Lung (tissue), 12 donors: ENCODE data around the gene LSM14A. TPM values are rescaled to one million over a fixed set of nuclear protein-coding genes. Genes with fewer than 3 reads are reported as not detected.
A peak's percentile ranks its signal among the peaks of the same experiment; 100 is the strongest.
"Not testable (repeated sequence)": the region's sequence is repeated elsewhere in the genome, so short reads cannot be mapped to it uniquely, and the experiment has no call there.

Source experiments
- ATAC-seq: fragments of 200-7000 bp; cut with Tn5 transposase; one replicate; pipeline ENCODE4 v1.9.1; 2020; ENCODE audit warnings: moderate number of reproducible peaks; ENCODE audit not compliant: insufficient read depth, low FRiP score
- DNase-seq, 3 donors: peaks; one replicate each; pipeline ENCODE4 v3.0.0-alpha.2; 2013 to 2017
- H3K27ac ChIP-seq, 2 donors: one replicate each; pipeline ENCODE4 v1.5.1; 2013; ENCODE audit warnings: mild to moderate bottlenecking in 2 of 2, moderate library complexity in 2 of 2, control low read depth in 1 of 2, inconsistent platforms in 1 of 2, low read depth in 1 of 2, low read length in 1 of 2
- H3K27me3 ChIP-seq, 3 donors: one replicate each; pipeline ENCODE4 v1.5.1; 2013; ENCODE audit warnings: low read length in 2 of 3; ENCODE audit not compliant: control insufficient read depth in 3 of 3, insufficient read depth in 3 of 3
- H3K36me3 ChIP-seq, 4 donors: one replicate each; pipeline ENCODE4 v1.5.1; 2013; ENCODE audit warnings: low read length in 4 of 4, mild to moderate bottlenecking in 1 of 4, moderate library complexity in 1 of 4; ENCODE audit not compliant: control insufficient read depth in 4 of 4, insufficient read depth in 4 of 4
- H3K4me1 ChIP-seq, 5 donors: one replicate each; pipeline ENCODE4 v1.5.1; 2013; ENCODE audit warnings: low read length in 5 of 5, mild to moderate bottlenecking in 2 of 5, moderate library complexity in 1 of 5; ENCODE audit not compliant: control insufficient read depth in 5 of 5, insufficient read depth in 5 of 5
- H3K4me3 ChIP-seq: one replicate; pipeline ENCODE4 v1.5.1; 2013; ENCODE audit warnings: mild to moderate bottlenecking, control low read depth, moderate library complexity
- H3K9ac ChIP-seq, 2 donors: one replicate each; pipeline ENCODE4 v1.5.1; 2013; ENCODE audit warnings: low read length in 2 of 2, control low read depth in 1 of 2; ENCODE audit not compliant: insufficient read depth in 1 of 2
- H3K9me3 ChIP-seq, 4 donors: one replicate each; pipeline ENCODE4 v1.5.1; 2013; ENCODE audit warnings: low read length in 3 of 4, mild to moderate bottlenecking in 1 of 4, moderate library complexity in 1 of 4; ENCODE audit not compliant: control insufficient read depth in 4 of 4, insufficient read depth in 3 of 4
- CTCF ChIP-seq: IDR thresholded peaks from 2 replicates; pipeline ENCODE4 v1.5.1; 2012; ENCODE audit warnings: mild to moderate bottlenecking; ENCODE audit errors: control extremely low read depth, extremely low read depth
- WGBS, 2 donors: extraction: QIAGEN DNeasy Blood & Tissue Kit; methylation state at CpG; one replicate each; pipeline ENCODE4 v1.1.7; 2013; 5-methylcytosine and 5-hydroxymethylcytosine counted together
- polyA plus RNA-seq, 2 donors: library from polyadenylated mRNA; stranded (reverse); fragments of 200-250 nt; gene quantifications; one replicate each; pipeline ENCODE4 v1.2.1, GENCODE V29; 2013
- total RNA-seq, 2 donors: library from RNA; depleted of rRNA in 1 of 2; stranded (reverse); fragments of >200 nt in 1 of 2; gene quantifications; one replicate each; pipeline ENCODE4 v1.2.1, GENCODE V29; 2014 to 2021
- donor health status: control.
- donor health status: control.
- donor health status: Bipolar disorder and iron deficiency.
- donor health status: healthy.
- donor health status: DM: yes; HTN: yes; CAD: no.

The LSM14A gene
- total and polyA plus RNA-seq, 4 donors, result 52.9 to 153 (median 83.5) TPM

- TF ChIP-seq CTCF, result no peak
- Histone ChIP-seq H3K27ac (no peak overlapping the region), H3K4me3 (no peak overlapping the region), H3K9me3 (no peaks in the 10 kb centered on the region), H3K27me3 (no peaks in the 10 kb centered on the region), H3K36me3 (peaks cover 11 to 33% (median 19%) of the 10 kb centered on the region in 4 donors), H3K4me1 (peaks cover 0 to 1% (median 0%) of the 10 kb centered on the region in 5 donors), H3K9ac (no peak overlapping the region)
- DNase-seq, result no peak
- ATAC-seq, result no peak
- WGBS, 2 donors, result 96 to 97% methylated on average over 3 of the region's 3 CpGs
These were observed 42.8 kb downstream of the LSM14A start for GRCh38 chr19:34215006-34215665.

- Histone ChIP-seq H3K27ac (no peak overlapping the region), H3K36me3 (peaks cover 8 to 35% (median 21%) of the 10 kb centered on the region in 4 donors), H3K4me1 (peaks cover 0 to 1% (median 0%) of the 10 kb centered on the region in 5 donors), H3K4me3 (no peak overlapping the region), H3K27me3 (no peaks in the 10 kb centered on the region), H3K9ac (no peak overlapping the region), H3K9me3 (no peaks in the 10 kb centered on the region)
- no peak for TF ChIP-seq CTCF
- no peak for DNase-seq
- no peak for ATAC-seq
- 98% methylated on average over 3 of the region's 3 CpGs for WGBS, 2 donors
These were observed 43.3 kb downstream of the LSM14A start for GRCh38 chr19:34215666-34216038.

GRCh38 chr19:34216745-34217219, 44.5 kb downstream of the LSM14A start:
- 87 to 90% methylated on average over 14 of the region's 14 CpGs for WGBS, 2 donors
- peaks cover 9 to 35% (median 22%) of the 10 kb centered on the region in 4 donors for H3K36me3 ChIP-seq
- H3K27ac ChIP-seq, H3K4me3 ChIP-seq, H3K9ac ChIP-seq, ATAC-seq, DNase-seq, H3K27me3 ChIP-seq, H3K4me1 ChIP-seq, H3K9me3 ChIP-seq: not testable (repeated sequence)

- Histone ChIP-seq H3K4me1 (peaks cover 0 to 1% (median 0%) of the 10 kb centered on the region in 5 donors), H3K9me3 (peaks cover 0 to 2% (median 0%) of the 10 kb centered on the region in 4 donors), H3K27me3 (no peaks in the 10 kb centered on the region), H3K4me3 (no peak overlapping the region), H3K9ac (no peak overlapping the region), H3K36me3 (peaks cover 15 to 46% (median 31%) of the 10 kb centered on the region in 4 donors), H3K27ac (no peak overlapping the region)
- WGBS, 2 donors, result 49 to 58% methylated on average over 18 of the region's 18 CpGs
- DNase-seq (peak in 1 of 3 donors; percentile 29), ATAC-seq (no peak)
- TF ChIP-seq CTCF, result no peak
These were observed 45.9 kb downstream of the LSM14A start for GRCh38 chr19:34217952-34218817.
